Measurements from ENCODE around the gene SPATA2. TPM values are rescaled to one million over a fixed set of nuclear protein-coding genes. Genes with fewer than 3 reads are reported as not detected.

The SPATA2 gene
- total and polyA plus RNA-seq, 2 of the 13 experiments (the other 11 are each of a cell fraction or from before 2014, with no cell fraction given) = 3.2 to 8.7 TPM

DNA sequence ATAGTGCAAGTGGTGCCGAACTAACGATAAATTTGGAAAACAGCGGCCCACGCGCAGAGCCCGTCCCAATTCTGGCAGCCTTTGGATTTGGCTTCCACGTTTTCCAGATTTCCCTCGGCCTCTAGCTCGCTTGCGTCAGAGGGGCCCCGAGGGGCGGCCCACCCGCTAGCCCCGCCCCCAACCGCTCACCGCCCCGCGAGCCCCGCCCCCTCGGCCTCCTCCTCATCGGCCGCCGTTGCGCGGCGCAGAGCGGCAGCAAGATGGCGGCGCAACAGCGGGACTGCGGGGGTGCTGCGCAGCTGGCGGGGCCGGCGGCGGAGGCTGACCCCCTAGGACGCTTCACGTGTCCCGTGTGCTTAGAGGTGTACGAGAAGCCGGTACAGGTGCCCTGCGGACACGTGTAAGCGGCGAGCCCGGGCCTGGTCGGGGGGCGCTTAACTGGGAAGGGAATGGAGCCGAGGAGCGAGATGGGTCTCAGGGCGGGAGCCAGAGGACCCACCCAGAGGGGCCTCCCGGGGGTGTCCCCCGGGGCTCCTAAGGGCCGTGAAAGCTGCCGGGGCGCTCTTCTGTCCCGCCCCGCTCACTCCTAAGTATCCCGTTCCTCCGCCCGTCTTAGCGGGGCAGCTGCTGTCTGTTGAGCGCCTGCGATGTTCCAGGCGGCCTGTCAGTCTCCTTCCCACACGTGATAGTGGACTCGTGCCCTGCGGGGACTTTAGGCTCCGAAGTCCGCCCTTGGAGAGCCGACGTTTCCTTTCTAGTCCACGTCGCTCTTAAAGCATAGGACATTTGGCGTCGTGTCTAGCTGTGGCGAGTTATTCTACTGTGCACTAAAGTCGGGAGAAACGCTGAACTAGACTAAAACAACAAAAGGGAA lies 21.1 kb upstream of the SPATA2 start, which contains the start of gene RNF114 (continued):
- TF ChIP-seq, protein P1, sequence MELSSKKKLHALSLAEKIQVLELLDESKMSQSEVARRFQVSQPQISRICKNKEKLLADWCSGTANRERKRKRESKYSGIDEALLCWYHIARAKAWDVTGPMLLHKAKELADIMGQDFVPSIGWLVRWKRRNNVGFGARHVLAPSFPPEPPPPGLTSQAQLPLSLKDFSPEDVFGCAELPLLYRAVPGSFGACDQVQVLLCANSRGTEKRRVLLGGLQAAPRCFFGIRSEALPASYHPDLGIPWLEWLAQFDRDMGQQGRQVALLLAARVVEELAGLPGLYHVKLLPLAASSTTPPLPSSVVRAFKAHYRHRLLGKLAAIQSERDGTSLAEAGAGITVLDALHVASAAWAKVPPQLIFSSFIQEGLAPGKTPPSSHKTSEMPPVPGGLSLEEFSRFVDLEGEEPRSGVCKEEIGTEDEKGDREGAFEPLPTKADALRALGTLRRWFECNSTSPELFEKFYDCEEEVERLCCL (CRISPR knock-in tag; IDR thresholded peaks at IDR 0.05; ENCODE audit: borderline replicate concordance) = no peak; the same call in 1 of the 2 replicates
- TF ChIP-seq MAF1 (CRISPR knock-in tag; IDR thresholded peaks at IDR 0.05; ENCODE audit: borderline replicate concordance) = no peak
- peak; percentile 74; the same call in 1 of the 2 replicates for TF ChIP-seq NFAT5 (CRISPR knock-in tag; IDR thresholded peaks at IDR 0.05)
- no peak for TF ChIP-seq MATR3 (CRISPR knock-in tag; IDR thresholded peaks at IDR 0.05)
- TF ChIP-seq, protein P2, sequence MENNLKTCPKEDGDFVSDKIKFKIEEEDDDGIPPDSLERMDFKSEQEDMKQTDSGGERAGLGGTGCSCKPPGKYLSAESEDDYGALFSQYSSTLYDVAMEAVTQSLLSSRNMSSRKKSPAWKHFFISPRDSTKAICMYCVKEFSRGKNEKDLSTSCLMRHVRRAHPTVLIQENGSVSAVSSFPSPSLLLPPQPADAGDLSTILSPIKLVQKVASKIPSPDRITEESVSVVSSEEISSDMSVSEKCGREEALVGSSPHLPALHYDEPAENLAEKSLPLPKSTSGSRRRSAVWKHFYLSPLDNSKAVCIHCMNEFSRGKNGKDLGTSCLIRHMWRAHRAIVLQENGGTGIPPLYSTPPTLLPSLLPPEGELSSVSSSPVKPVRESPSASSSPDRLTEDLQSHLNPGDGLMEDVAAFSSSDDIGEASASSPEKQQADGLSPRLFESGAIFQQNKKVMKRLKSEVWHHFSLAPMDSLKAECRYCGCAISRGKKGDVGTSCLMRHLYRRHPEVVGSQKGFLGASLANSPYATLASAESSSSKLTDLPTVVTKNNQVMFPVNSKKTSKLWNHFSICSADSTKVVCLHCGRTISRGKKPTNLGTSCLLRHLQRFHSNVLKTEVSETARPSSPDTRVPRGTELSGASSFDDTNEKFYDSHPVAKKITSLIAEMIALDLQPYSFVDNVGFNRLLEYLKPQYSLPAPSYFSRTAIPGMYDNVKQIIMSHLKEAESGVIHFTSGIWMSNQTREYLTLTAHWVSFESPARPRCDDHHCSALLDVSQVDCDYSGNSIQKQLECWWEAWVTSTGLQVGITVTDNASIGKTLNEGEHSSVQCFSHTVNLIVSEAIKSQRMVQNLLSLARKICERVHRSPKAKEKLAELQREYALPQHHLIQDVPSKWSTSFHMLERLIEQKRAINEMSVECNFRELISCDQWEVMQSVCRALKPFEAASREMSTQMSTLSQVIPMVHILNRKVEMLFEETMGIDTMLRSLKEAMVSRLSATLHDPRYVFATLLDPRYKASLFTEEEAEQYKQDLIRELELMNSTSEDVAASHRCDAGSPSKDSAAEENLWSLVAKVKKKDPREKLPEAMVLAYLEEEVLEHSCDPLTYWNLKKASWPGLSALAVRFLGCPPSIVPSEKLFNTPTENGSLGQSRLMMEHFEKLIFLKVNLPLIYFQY (CRISPR knock-in tag; IDR thresholded peaks at IDR 0.05; ENCODE audit: borderline replicate concordance) = peak; percentile 65; the same call in 1 of the 2 replicates
- TF ChIP-seq PRDM15 (CRISPR knock-in tag; IDR thresholded peaks at IDR 0.05) = peak; percentile 99
- TF ChIP-seq SMARCE1 (IDR thresholded peaks at IDR 0.05; ENCODE audit: borderline replicate concordance) = no peak
- TF ChIP-seq STAT5B (CRISPR knock-in tag; IDR thresholded peaks at IDR 0.05) = peak; percentile 82; the same call in 1 of the 2 replicates
- peak; percentile 52; the same call in 1 of the 2 replicates for TF ChIP-seq ISX (CRISPR knock-in tag; conservative IDR thresholded peaks at IDR 0.05)
- TF ChIP-seq ZNF343 (CRISPR knock-in tag; IDR thresholded peaks at IDR 0.05) = peak; percentile 84; the same call in 1 of the 2 replicates
- TF ChIP-seq SIN3A (IDR thresholded peaks at IDR 0.05; ENCODE audit: borderline replicate concordance, low read depth, low read length) = peak; percentile 78; the same call in 1 of the 2 replicates
- TF ChIP-seq, protein P3, sequence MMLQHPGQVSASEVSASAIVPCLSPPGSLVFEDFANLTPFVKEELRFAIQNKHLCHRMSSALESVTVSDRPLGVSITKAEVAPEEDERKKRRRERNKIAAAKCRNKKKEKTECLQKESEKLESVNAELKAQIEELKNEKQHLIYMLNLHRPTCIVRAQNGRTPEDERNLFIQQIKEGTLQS (CRISPR knock-in tag; IDR thresholded peaks at IDR 0.05) = no peak; the same call in 1 of the 2 replicates

Data from HepG2 (cell line).